Astrocyte of the spinal cord (primary cell): ENCODE measurements around the gene PAH.

Experiments
- DNase-seq: peaks from one replicate; pipeline ENCODE4 v3.0.0; 2011; ENCODE audit warnings: low read depth, low spot score
- H3K4me3 ChIP-seq: 2 replicates; pipeline ENCODE4 v1.5.1; 2011; ENCODE audit warnings: low read depth, mild to moderate bottlenecking, low read length, moderate library complexity
- CTCF ChIP-seq: IDR thresholded peaks from 2 replicates; pipeline ENCODE4 v1.5.1; 2012; ENCODE audit warnings: low read depth, mild to moderate bottlenecking, low read length, inconsistent platforms
- in situ Hi-C: cut with HindIII; loops from 2 replicates; pipeline ENCODE4 v1.10.0; 2017; ENCODE audit warnings: low sequenced_read_pairs

The PAH gene

GRCh38 chr12:102913453-102914226, 3.4 kb downstream of the PAH start:
- in situ Hi-C loops, result no loop called here
- no peak overlapping the region for H3K4me3 ChIP-seq
- no peak for TF ChIP-seq CTCF
- no peak for DNase-seq

GRCh38 chr12:102912258-102912657, 4.8 kb downstream of the PAH start:
- no peak for DNase-seq
- no peak for TF ChIP-seq CTCF
- no peak overlapping the region for H3K4me3 ChIP-seq
- in situ Hi-C loops, result no loop called here

GRCh38 chr12:102911320-102911719, 5.7 kb downstream of the PAH start:
- no peak overlapping the region for H3K4me3 ChIP-seq
- TF ChIP-seq CTCF, result no peak
- in situ Hi-C loops, result no loop called here
- DNase-seq, result no peak

- in situ Hi-C loops, result no loop called here
- no peak overlapping the region for H3K4me3 ChIP-seq
- DNase-seq, result no peak
- no peak for TF ChIP-seq CTCF
Observed at GRCh38 chr12:102910792-102911191, 6.3 kb downstream of the PAH start.

GRCh38 chr12:102910137-102910536, 6.9 kb downstream of the PAH start:
- no peak for TF ChIP-seq CTCF
- in situ Hi-C loops, result no loop called here
- no peak overlapping the region for H3K4me3 ChIP-seq
- DNase-seq, result no peak

GRCh38 chr12:102907918-102908317, 9.1 kb downstream of the PAH start:
- in situ Hi-C loops, result no loop called here
- no peak for DNase-seq

More at GRCh38 chr12:102907918-102908317, 9.1 kb downstream of the PAH start:
- no peak overlapping the region for H3K4me3 ChIP-seq
- no peak for TF ChIP-seq CTCF
